Fibroblast of villous mesenchyme (primary cell): ENCODE results near the gene OVOL2. TPM values are rescaled to one million over a fixed set of nuclear protein-coding genes. Genes with fewer than 3 reads are reported as not detected.

Experiments
- DNase-seq: peaks from one replicate; pipeline ENCODE4 v3.0.0-alpha.2; 2010; ENCODE audit warnings: low read depth
- H3K4me3 ChIP-seq: 2 replicates; pipeline ENCODE4 v1.5.1; 2011; ENCODE audit warnings: low read depth, mild to moderate bottlenecking, low read length
- CTCF ChIP-seq: IDR thresholded peaks from 2 replicates; pipeline ENCODE4 v1.5.1; 2012; ENCODE audit warnings: low read depth, mild to moderate bottlenecking, low read length; ENCODE audit not compliant: insufficient read depth
- total RNA-seq: library from RNA; depleted of rRNA; stranded (reverse); fragments of >200 nt; gene quantifications from 2 replicates; pipeline ENCODE4 v1.2.3, GENCODE V29; 2012

OVOL2 gene
- total RNA-seq, 1 donor, result not detected

- no peak for TF ChIP-seq CTCF
- DNase-seq, result no peak
These were observed 40.9 kb downstream of the OVOL2 start for GRCh38 chr20:18016772-18017171.

GRCh38 chr20:18014411-18014810 is 43.3 kb downstream of the OVOL2 start:
- no peak overlapping the region for H3K4me3 ChIP-seq

More at GRCh38 chr20:18016772-18017171, 40.9 kb downstream of the OVOL2 start:
- no peak overlapping the region for H3K4me3 ChIP-seq

GRCh38 chr20:18012901-18013300 is 44.8 kb downstream of the OVOL2 start:
- no peak for DNase-seq

More at GRCh38 chr20:18014411-18014810, 43.3 kb downstream of the OVOL2 start:
- DNase-seq, result no peak
- TF ChIP-seq CTCF, result no peak

GRCh38 chr20:18011951-18012645 is 45.6 kb downstream of the OVOL2 start:
- no peak for DNase-seq
- no peak for TF ChIP-seq CTCF
- H3K4me3 ChIP-seq, result no peak overlapping the region

More at GRCh38 chr20:18012901-18013300, 44.8 kb downstream of the OVOL2 start:
- no peak overlapping the region for H3K4me3 ChIP-seq
- no peak for TF ChIP-seq CTCF

GRCh38 chr20:18011482-18011881 is 46.2 kb downstream of the OVOL2 start:
- DNase-seq, result no peak
- no peak for TF ChIP-seq CTCF

GRCh38 chr20:18009116-18009515 is 48.6 kb downstream of the OVOL2 start:
- no peak overlapping the region for H3K4me3 ChIP-seq
- no peak for TF ChIP-seq CTCF
- DNase-seq, result no peak

More at GRCh38 chr20:18011482-18011881, 46.2 kb downstream of the OVOL2 start:
- no peak overlapping the region for H3K4me3 ChIP-seq
